HUES48 (cell line): Measurements from ENCODE around the gene PAK4.
"Not testable (repeated sequence)": the region's sequence is repeated elsewhere in the genome, so short reads cannot be mapped to it uniquely, and the experiment has no call there.

Experiments used
- H3K27ac ChIP-seq: one replicate; pipeline ENCODE4 v1.7.0; 2013; ENCODE audit warnings: low read depth, low read length, inconsistent platforms
- H3K27me3 ChIP-seq: 2 replicates; pipeline ENCODE4 v1.6.1; 2013; ENCODE audit warnings: mild to moderate bottlenecking, low read length; ENCODE audit not compliant: control insufficient read depth, insufficient read depth
- H3K36me3 ChIP-seq: 2 replicates; pipeline ENCODE4 v1.6.1; 2013; ENCODE audit warnings: low read length; ENCODE audit not compliant: control insufficient read depth, insufficient read depth
- H3K4me1 ChIP-seq: 2 replicates; pipeline ENCODE4 v1.6.1; 2013; ENCODE audit warnings: mild to moderate bottlenecking, low read length; ENCODE audit not compliant: control insufficient read depth, insufficient read depth
- H3K4me3 ChIP-seq: 2 replicates; pipeline ENCODE4 v1.5.1; 2013; ENCODE audit warnings: mild to moderate bottlenecking, low read depth, low read length
- H3K9ac ChIP-seq: 2 replicates; pipeline ENCODE4 v1.6.1; 2013; ENCODE audit warnings: mild to moderate bottlenecking, low read depth, low read length, moderate library complexity
- H3K9me3 ChIP-seq: 2 replicates; pipeline ENCODE4 v1.6.1; 2013; ENCODE audit warnings: low read length; ENCODE audit not compliant: control insufficient read depth, insufficient read depth

The PAK4 gene

DNA sequence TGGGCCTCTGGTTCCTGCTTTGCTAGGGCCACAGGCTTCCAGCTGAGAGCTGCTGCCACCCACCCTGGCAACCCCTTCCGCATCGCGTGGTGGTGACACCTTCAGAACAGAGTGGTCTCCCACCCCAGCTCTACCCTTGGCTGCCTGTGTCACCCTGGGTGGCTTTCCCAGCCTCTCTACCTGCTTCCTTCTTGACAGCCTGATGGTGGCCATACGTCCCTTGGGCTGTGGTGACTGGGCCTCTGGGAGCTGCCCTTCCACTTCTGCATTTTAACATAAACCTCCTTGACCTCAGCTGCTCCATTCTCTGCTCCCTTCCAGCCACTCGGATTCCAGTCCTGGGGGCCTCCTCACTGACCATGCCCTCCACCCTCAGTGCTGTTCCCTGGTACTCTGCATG is 17.0 kb downstream of the PAK4 start:
- Histone ChIP-seq H3K9me3 (no peaks in the 10 kb centered on the region), H3K27me3 (no peaks in the 10 kb centered on the region), H3K36me3 (no peaks in the 10 kb centered on the region), H3K9ac (no peak overlapping the region), H3K4me3 (no peak overlapping the region), H3K27ac (no peak overlapping the region), H3K4me1 (peaks cover 75% of the 10 kb centered on the region)

DNA sequence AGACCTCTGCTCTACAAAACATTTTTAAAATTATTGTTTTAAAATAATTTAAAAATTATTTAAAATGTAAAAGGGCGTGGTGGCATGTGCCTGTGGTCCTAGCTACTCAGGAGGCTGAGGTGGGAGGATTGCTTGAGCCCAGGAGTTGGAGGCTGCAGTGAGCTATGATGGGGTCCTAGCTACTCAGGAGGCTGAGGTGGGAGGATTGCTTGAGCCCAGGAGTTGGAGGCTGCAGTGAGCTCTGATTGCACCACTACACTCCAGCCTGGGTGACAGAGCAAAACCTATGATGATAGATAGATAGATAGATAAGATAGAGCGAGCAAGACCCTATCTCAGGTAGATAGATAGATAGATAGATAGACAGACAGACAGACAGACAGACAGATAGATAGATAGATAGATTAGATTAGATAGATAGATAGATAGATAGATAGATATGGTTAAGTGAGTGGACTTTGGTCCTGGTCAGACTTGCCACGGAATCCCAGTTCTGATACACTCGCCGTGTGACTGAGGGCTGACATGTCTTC is 18.2 kb downstream of the PAK4 start:
- H3K9me3 ChIP-seq, H3K4me3 ChIP-seq, H3K9ac ChIP-seq, H3K27me3 ChIP-seq, H3K36me3 ChIP-seq: not testable (repeated sequence)
- Histone ChIP-seq H3K27ac (peak overlapping the region; percentile 22), H3K4me1 (peaks cover 68% of the 10 kb centered on the region)

DNA sequence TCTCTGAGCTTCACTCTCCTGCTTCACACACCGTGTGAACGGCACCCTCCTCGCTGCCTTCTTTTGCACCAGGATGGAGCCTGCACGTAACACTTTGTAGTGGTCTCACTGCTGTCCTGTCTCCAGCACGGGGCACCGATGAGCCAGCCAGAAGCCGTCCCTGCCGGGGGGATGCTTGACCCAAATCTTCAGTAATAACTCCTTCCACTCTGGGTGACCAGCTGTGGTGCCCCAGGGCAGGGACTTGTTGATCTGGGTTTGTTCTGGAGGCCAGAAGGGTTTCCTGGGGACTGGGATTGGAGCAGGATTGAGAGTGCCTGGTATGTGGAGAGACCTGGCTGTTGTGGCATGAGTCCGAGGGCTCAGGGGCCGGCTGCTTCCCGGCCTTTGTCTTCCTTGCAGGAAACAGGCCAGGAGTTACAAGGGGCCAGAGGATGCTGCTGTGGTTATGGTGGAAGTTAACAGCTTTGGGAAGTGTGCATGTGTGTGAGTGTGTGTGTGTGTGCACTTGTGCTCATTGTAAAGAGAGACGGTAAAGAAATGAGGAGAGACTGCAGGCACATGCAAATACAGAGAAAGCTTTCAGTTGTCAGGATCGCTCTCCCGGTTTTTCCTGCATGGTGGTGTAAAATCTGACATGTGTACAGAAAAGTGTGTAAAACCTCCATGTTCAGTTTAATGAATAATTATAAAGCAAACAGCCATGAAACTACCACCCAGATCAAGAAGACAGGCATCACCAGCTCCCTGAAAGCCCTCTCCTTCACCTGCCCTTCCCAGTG is 18.9 kb downstream of the PAK4 start:
- Histone ChIP-seq H3K27me3 (no peaks in the 10 kb centered on the region), H3K9me3 (peaks cover 3% of the 10 kb centered on the region; the same call in 1 of the 2 replicates), H3K27ac (peak overlapping the region; percentile 22), H3K4me1 (peaks cover 62% of the 10 kb centered on the region), H3K36me3 (no peaks in the 10 kb centered on the region), H3K9ac (no peak overlapping the region), H3K4me3 (no peak overlapping the region)

DNA sequence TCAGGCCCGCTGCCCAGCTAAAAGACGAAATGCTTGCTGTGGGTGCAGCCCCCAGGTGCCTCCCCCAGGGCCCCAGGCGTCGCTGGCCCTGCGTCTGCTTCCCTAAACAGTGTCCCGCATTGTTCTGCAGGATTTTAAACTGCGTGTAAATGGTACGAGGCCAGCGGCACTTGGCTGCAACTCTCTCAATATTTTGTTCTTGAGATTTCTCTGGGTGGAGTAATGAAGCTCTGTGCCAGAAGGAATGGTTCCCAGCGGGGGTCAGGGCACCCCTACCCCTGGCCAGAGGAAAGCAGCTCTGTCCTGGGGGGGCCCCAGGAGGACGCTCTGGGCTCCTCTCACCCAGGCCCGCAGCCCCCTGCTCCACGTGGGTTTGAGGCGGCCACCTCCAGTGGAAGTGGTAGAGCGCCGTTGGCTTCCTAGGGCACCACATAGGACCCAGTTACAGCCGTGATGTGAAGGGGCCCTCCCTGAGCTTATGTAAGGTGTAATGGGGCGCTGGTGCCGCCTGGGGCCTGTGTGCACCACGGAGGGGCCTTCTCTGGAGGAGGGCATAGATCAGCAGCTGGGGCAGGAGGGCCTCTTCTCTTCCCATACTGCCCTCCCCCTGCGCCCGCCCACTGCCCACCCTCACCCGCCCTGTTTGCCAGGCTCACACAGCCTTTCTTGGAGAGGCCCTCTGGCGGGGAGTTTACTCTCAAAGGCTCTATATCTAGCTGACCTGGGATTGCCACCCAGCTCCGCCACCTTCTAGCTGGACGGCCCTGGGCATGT is 19.8 kb downstream of the PAK4 start:
- H3K4me3 ChIP-seq = no peak overlapping the region
- peaks cover 3% of the 10 kb centered on the region; the same call in 1 of the 2 replicates for H3K9me3 ChIP-seq
- H3K4me1 ChIP-seq = peaks cover 53% of the 10 kb centered on the region
- no peaks in the 10 kb centered on the region for H3K27me3 ChIP-seq
- no peak overlapping the region for H3K9ac ChIP-seq
- H3K36me3 ChIP-seq = no peaks in the 10 kb centered on the region
- peak overlapping the region; percentile 22 for H3K27ac ChIP-seq

DNA sequence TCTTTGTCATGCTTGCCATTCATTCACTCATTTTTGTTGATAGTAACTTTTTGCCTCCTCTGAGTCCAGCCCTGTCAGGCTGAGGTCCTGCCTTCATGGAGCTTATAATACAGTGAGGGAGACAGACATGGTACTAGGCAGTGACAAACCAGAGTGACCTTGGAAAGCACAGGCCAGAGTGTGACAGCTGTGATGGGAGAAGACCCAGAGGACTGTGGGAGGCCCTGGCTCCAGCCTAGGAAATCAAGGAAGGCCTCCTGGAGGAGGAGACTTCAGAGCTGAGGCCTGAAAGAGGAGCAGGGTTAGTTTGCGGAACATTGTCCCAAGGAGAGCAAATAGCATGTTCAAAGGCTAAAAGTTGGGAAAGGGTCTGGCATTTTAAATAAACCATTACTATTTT is 20.5 kb downstream of the PAK4 start:
- peaks cover 46% of the 10 kb centered on the region for H3K4me1 ChIP-seq
- H3K4me3 ChIP-seq = no peak overlapping the region
- H3K27ac ChIP-seq = no peak overlapping the region
- H3K9ac ChIP-seq = no peak overlapping the region
- peaks cover 3% of the 10 kb centered on the region; the same call in 1 of the 2 replicates for H3K9me3 ChIP-seq
- no peaks in the 10 kb centered on the region for H3K36me3 ChIP-seq
- no peaks in the 10 kb centered on the region for H3K27me3 ChIP-seq

DNA sequence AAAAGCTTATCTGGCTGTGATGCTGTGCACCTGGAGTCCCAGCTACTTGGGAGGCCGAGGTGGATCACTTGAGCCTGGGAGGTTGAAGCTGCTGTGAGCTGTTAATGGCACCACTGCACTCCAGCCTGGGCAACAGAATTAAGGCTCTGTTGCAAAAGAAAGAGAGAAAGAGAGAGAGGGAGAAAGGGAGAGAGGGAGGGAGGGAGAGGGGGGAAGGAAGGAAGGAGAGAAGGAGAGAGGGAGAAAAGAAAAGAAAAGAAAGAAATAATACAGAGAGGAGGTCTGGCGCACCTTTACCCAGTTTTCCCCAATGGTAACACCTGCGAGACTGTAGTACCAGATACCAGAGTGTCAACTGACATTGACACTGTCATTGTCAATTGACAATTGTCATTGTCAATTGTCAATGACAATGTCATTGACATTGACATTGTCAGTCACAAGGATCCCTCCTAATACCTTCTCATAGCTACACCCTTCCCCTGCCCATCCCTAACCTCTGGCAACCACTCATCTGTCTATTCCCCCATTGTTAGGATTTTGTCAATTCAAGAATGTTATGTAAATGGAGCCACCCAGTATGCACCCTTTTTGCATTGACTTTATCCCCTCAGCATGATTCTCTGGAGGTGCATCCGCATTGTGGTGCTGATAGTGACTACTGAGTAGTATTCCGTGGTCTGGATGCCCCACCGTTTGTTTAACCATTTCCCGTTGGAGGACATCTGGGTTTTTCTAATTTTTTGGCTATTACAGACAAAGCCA is 21.3 kb downstream of the PAK4 start:
- Histone ChIP-seq H3K27me3 (no peaks in the 10 kb centered on the region), H3K9me3 (peaks cover 3% of the 10 kb centered on the region; the same call in 1 of the 2 replicates), H3K27ac (peak overlapping the region; percentile 68), H3K9ac (no peak overlapping the region), H3K4me1 (peaks cover 45% of the 10 kb centered on the region), H3K36me3 (no peaks in the 10 kb centered on the region), H3K4me3 (no peak overlapping the region; the same call in 1 of the 2 replicates)

DNA sequence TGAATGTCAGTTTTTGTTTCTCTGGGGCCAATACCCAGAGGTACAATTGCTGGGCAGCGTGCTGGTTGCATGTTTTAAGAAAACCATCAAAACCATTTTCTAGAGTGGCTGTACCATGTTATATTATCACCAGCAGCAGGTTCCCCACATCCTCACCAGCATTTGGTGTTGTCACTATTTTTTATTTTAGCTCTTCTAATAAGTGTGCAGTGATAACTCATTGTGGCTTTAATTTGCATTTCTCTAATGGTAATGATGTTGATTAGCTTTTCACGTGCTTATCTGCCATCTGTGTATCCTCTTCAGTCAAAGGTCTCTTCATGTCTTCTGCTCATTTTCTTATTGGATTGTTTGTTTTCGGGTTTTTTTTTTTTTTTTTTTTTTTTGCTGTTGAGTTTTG is 21.9 kb downstream of the PAK4 start:
- Histone ChIP-seq H3K9me3 (peaks cover 3% of the 10 kb centered on the region; the same call in 1 of the 2 replicates), H3K4me1 (peaks cover 39% of the 10 kb centered on the region), H3K4me3 (no peak overlapping the region; the same call in 1 of the 2 replicates), H3K27me3 (no peaks in the 10 kb centered on the region), H3K36me3 (no peaks in the 10 kb centered on the region), H3K27ac (peak overlapping the region; percentile 63), H3K9ac (no peak overlapping the region)

DNA sequence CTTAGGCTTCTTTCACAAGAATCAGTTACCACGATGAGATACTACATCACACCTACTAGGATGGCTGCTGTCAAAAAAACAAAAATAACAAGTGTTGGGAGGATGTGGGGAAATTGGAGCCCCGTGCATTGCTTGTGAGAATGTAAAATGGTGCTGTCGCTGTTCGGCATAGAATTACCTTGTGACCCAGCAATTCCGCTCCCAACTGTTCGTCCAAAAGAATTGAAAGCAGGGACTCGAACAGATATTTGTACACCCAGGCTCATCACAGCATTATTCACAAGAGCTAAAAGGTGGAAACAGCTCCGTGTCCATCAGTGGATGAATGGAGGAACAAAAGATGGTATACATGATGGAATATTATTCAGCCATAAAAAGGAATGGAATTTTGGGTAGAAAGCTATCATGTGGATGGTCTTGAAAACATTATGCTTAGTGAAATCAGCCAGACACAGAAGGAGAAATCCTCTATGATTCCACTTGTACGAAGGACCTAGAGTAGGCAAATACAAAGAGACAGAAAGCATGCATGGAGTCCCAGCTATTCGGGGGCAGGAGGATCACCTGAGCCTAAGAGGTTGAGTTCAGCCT is 23.4 kb downstream of the PAK4 start:
- no peaks in the 10 kb centered on the region for H3K36me3 ChIP-seq
- H3K9ac ChIP-seq = no peak overlapping the region

DNA sequence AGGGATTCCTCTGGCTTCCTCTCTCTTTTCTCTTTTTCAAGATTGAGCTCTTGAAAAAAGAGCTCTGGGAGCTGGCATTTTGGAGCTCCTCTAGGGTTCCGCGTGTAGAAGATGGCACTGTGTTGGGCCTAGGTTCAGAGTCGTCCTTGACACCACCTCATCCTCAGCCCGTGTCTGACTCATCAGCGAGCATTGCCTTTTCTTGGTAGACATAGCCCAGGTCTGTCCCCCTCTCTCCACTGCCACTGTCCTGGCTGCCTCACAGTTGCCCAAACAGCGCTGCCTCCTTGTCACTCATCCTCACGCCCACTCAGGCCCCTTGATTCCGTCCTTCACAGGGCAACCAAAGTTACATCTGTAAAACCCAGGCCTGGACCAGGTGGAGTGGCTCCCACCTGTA is 24.6 kb downstream of the PAK4 start:
- no peaks in the 10 kb centered on the region for H3K27me3 ChIP-seq
- peaks cover 3% of the 10 kb centered on the region; the same call in 1 of the 2 replicates for H3K9me3 ChIP-seq
- no peak overlapping the region for H3K27ac ChIP-seq
- no peaks in the 10 kb centered on the region for H3K36me3 ChIP-seq
- H3K4me3 ChIP-seq = no peak overlapping the region
- peaks cover 37% of the 10 kb centered on the region for H3K4me1 ChIP-seq
- H3K9ac ChIP-seq = no peak overlapping the region

More for the DNA sequence above, 23.4 kb downstream of the PAK4 start:
- H3K27me3 ChIP-seq = no peaks in the 10 kb centered on the region
- H3K27ac ChIP-seq = no peak overlapping the region
- peaks cover 3% of the 10 kb centered on the region; the same call in 1 of the 2 replicates for H3K9me3 ChIP-seq
- H3K4me3 ChIP-seq = no peak overlapping the region
- H3K4me1 ChIP-seq = peaks cover 37% of the 10 kb centered on the region
